Fibroblast of lung (primary cell): ENCODE measurements around the gene SP5. TPM values are rescaled to one million over a fixed set of nuclear protein-coding genes. Genes with fewer than 3 reads are reported as not detected.

Experiments
- DNase-seq, 2 donors: peaks; one replicate each; pipeline versions ENCODE4 v3.0.0 to v3.0.0-alpha.2; 2010; ENCODE audit warnings: low read depth in 2 of 2
- H2AFZ ChIP-seq: 2 replicates; pipeline ENCODE4 v1.5.1; 2012; ENCODE audit warnings: low read length, control low read depth, inconsistent platforms
- H3K27ac ChIP-seq: 2 replicates; pipeline ENCODE4 v1.5.1; 2011; ENCODE audit warnings: low read length, control low read depth; ENCODE audit not compliant: insufficient read depth
- H3K27me3 ChIP-seq: 2 replicates; pipeline ENCODE4 v1.5.1; 2011; ENCODE audit warnings: mild to moderate bottlenecking, low read length; ENCODE audit not compliant: control insufficient read depth, insufficient read depth
- H3K36me3 ChIP-seq: 2 replicates; pipeline ENCODE4 v1.5.1; 2011; ENCODE audit warnings: low read length; ENCODE audit not compliant: control insufficient read depth, insufficient read depth
- H3K4me1 ChIP-seq: 2 replicates; pipeline ENCODE4 v1.5.1; 2011; ENCODE audit warnings: low read length; ENCODE audit not compliant: control insufficient read depth, insufficient read depth; ENCODE audit errors: extremely low read depth
- H3K4me2 ChIP-seq: 2 replicates; pipeline ENCODE4 v1.5.1; 2011; ENCODE audit warnings: low read length, control low read depth; ENCODE audit not compliant: insufficient read depth; ENCODE audit errors: extremely low read depth
- H3K4me3 ChIP-seq, 4 experiments: fragments of 200-600 bp in 1 of 4; sonication (generic) in 1 of 4; replicated peaks in 1 of 4; 2 replicates each; pipeline ENCODE4 v1.5.1; 2011 to 2016; ENCODE audit warnings: low read length in 4 of 4, low read depth in 3 of 4, mild to moderate bottlenecking in 3 of 4, control low read depth in 2 of 4, inconsistent platforms in 1 of 4, mixed read lengths in 1 of 4; ENCODE audit not compliant: insufficient read depth in 1 of 4; ENCODE audit errors: control extremely low read depth in 1 of 4
- H3K79me2 ChIP-seq: 2 replicates; pipeline ENCODE4 v1.5.1; 2012; ENCODE audit warnings: mild to moderate bottlenecking, low read length, inconsistent platforms; ENCODE audit not compliant: control insufficient read depth, insufficient read depth
- H3K9ac ChIP-seq: 2 replicates; pipeline ENCODE4 v1.5.1; 2011; ENCODE audit warnings: mild to moderate bottlenecking, low read length, control low read depth; ENCODE audit not compliant: insufficient read depth
- H3K9me3 ChIP-seq: 2 replicates; pipeline ENCODE4 v1.5.1; 2012; ENCODE audit warnings: low read depth, low read length; ENCODE audit not compliant: control insufficient read depth, insufficient read depth
- H4K20me1 ChIP-seq: 2 replicates; pipeline ENCODE4 v1.5.1; 2011; ENCODE audit warnings: low read length; ENCODE audit not compliant: control insufficient read depth, insufficient read depth; ENCODE audit errors: extremely low read depth
- CTCF ChIP-seq, 2 donors: IDR thresholded peaks in 1 of 2; conservative IDR thresholded peaks in 1 of 2; 1 replicate in 1 of 2; 2 replicates in 1 of 2; pipeline ENCODE4 v1.5.1; 2011 to 2012; ENCODE audit warnings: low read length in 2 of 2, control low read depth in 1 of 2, inconsistent platforms in 1 of 2, low read depth in 1 of 2, mild to moderate bottlenecking in 1 of 2
- EZH2 ChIP-seq: IDR thresholded peaks from 2 replicates; pipeline ENCODE4 v1.5.1; 2012; ENCODE audit warnings: low read length, control low read depth, mild to moderate bottlenecking; ENCODE audit errors: missing control alignments
- polyA plus RNA-seq, 2 donors: library from polyadenylated mRNA; depleted of rRNA in 1 of 2; stranded (reverse) in 1 of 2; unstranded in 1 of 2; fragments of >200 nt; gene quantifications; 2 replicates each; pipeline ENCODE4 v1.2.1, GENCODE V29; 2011 to 2012; ENCODE audit warnings: missing spikeins in 1 of 2
- total RNA-seq: library from RNA; depleted of rRNA; stranded (reverse); fragments of >200 nt; gene quantifications from 2 replicates; pipeline ENCODE4 v1.2.1, GENCODE V29; 2014

SP5 gene
- total and polyA plus RNA-seq, 2 donors (not counting 1 experiment from before 2014, with no cell fraction given), result under 0.01 TPM; not detected in 1

- Histone ChIP-seq H3K4me2 (no peak overlapping the region), H3K36me3 (no peaks in the 10 kb centered on the region), H3K9me3 (no peaks in the 10 kb centered on the region), H2AFZ (no peak overlapping the region), H3K27ac (no peak overlapping the region), H4K20me1 (no peaks in the 10 kb centered on the region), H3K9ac (no peak overlapping the region), H3K27me3 (no peaks in the 10 kb centered on the region), H3K79me2 (no peaks in the 10 kb centered on the region), H3K4me1 (peaks cover 4% of the 10 kb centered on the region), H3K4me3 (no peak overlapping the region)
- TF ChIP-seq EZH2 (no peak), CTCF (conservative IDR thresholded peaks at IDR 0.05 in 1 of 2, IDR thresholded peaks at IDR 0.05 in 1 of 2; ENCODE audit: low read depth in 1 of 2, low read length in 2 of 2) (no peak)
- no peak for DNase-seq
Observed at GRCh38 chr2:170739507-170740046, 24.4 kb downstream of the SP5 start.

GRCh38 chr2:170740660-170741059, 25.5 kb downstream of the SP5 start:
- H3K4me1 ChIP-seq, result peaks cover 4% of the 10 kb centered on the region
- no peaks in the 10 kb centered on the region for H3K36me3 ChIP-seq
- no peaks in the 10 kb centered on the region for H3K27me3 ChIP-seq
- H3K27ac ChIP-seq, result no peak overlapping the region
- TF ChIP-seq CTCF (conservative IDR thresholded peaks at IDR 0.05 in 1 of 2, IDR thresholded peaks at IDR 0.05 in 1 of 2; ENCODE audit: low read depth in 1 of 2, low read length in 2 of 2) (no peak), EZH2 (no peak)
- no peaks in the 10 kb centered on the region for H3K9me3 ChIP-seq
- no peaks in the 10 kb centered on the region for H3K79me2 ChIP-seq
- H3K4me3 ChIP-seq, result no peak overlapping the region
- no peak overlapping the region for H3K9ac ChIP-seq
- no peak overlapping the region for H2AFZ ChIP-seq
- no peaks in the 10 kb centered on the region for H4K20me1 ChIP-seq
- DNase-seq, result no peak
- H3K4me2 ChIP-seq, result no peak overlapping the region

- Histone ChIP-seq H4K20me1 (no peaks in the 10 kb centered on the region), H3K27ac (no peak overlapping the region), H3K36me3 (no peaks in the 10 kb centered on the region), H3K4me2 (no peak overlapping the region), H3K79me2 (no peaks in the 10 kb centered on the region), H3K9ac (no peak overlapping the region), H3K4me1 (peaks cover 4% of the 10 kb centered on the region), H3K9me3 (no peaks in the 10 kb centered on the region), H3K4me3 (no peak overlapping the region), H2AFZ (no peak overlapping the region), H3K27me3 (no peaks in the 10 kb centered on the region)
- DNase-seq, result no peak
- no peak for TF ChIP-seq EZH2
- TF ChIP-seq CTCF (conservative IDR thresholded peaks at IDR 0.05 in 1 of 2, IDR thresholded peaks at IDR 0.05 in 1 of 2; ENCODE audit: low read depth in 1 of 2, low read length in 2 of 2), result no peak
Observed at GRCh38 chr2:170742000-170742399, 26.9 kb downstream of the SP5 start.
